Ascending aorta (tissue), 2 donors: Measurements from ENCODE around the gene CACNG1. TPM values are rescaled to one million over a fixed set of nuclear protein-coding genes. Genes with fewer than 3 reads are reported as not detected.

Experiments used
- DNase-seq, 2 donors: peaks; one replicate each; pipeline ENCODE4 v3.0.0-alpha.2; 2019; ENCODE audit warnings: low spot score in 2 of 2
- H3K27ac ChIP-seq, 2 donors: fragments of 200-600 bp; sonication (generic); one replicate each; pipeline ENCODE4 v1.5.1; 2016 to 2017; ENCODE audit warnings: mild to moderate bottlenecking in 1 of 2
- H3K27me3 ChIP-seq: fragments of 200-600 bp; sonication (generic); one replicate; pipeline ENCODE4 v1.5.1; 2017
- H3K36me3 ChIP-seq, 2 donors: fragments of 200-600 bp; sonication (generic); one replicate each; pipeline ENCODE4 v1.5.1; 2016
- H3K4me1 ChIP-seq, 2 donors: fragments of 200-600 bp; sonication (generic); one replicate each; pipeline ENCODE4 v1.5.1; 2016 to 2017; ENCODE audit warnings: mild to moderate bottlenecking in 1 of 2
- H3K4me3 ChIP-seq, 2 donors: fragments of 200-600 bp; sonication (generic); one replicate each; pipeline ENCODE4 v1.5.1; 2016 to 2017; ENCODE audit warnings: mild to moderate bottlenecking in 1 of 2
- H3K9me3 ChIP-seq, 2 donors: fragments of 200-600 bp; sonication (generic); one replicate each; pipeline ENCODE4 v1.5.1; 2016
- intact Hi-C: fragments of 100-400 bp; cut with DNase I; formaldehyde crosslinking; loops from one replicate; pipeline ENCODE4 v1.15.1; 2023
- total RNA-seq: library from RNA; depleted of rRNA; stranded (reverse); fragments of >200 nt; gene quantifications from one replicate; pipeline ENCODE4 v1.1.0, GENCODE V29; 2016
- TF ChIP-seq, protein P1 (sequence below), 3 experiments: fragments of 200-600 bp in 2 of 3; fragments of 450-650 bp in 1 of 3; sonication (generic) in 2 of 3; IDR thresholded peaks; one replicate each; pipeline ENCODE4 v1.5.1; 2016 to 2019; ENCODE audit warnings: antibody characterized with exemption in 3 of 3, mild to moderate bottlenecking in 1 of 3, moderate library complexity in 1 of 3

The CACNG1 gene
- total RNA-seq, 1 donor from 2014 or later: not detected

GRCh38 chr17:67072885-67073284 is 28.5 kb downstream of the CACNG1 start:
- H3K9me3 ChIP-seq: no peaks in the 10 kb centered on the region
- H3K27me3 ChIP-seq: no peaks in the 10 kb centered on the region
- intact Hi-C loops: no loop called here
- H3K27ac ChIP-seq: no peak overlapping the region
- no peak for DNase-seq
- TF ChIP-seq, protein P1, sequence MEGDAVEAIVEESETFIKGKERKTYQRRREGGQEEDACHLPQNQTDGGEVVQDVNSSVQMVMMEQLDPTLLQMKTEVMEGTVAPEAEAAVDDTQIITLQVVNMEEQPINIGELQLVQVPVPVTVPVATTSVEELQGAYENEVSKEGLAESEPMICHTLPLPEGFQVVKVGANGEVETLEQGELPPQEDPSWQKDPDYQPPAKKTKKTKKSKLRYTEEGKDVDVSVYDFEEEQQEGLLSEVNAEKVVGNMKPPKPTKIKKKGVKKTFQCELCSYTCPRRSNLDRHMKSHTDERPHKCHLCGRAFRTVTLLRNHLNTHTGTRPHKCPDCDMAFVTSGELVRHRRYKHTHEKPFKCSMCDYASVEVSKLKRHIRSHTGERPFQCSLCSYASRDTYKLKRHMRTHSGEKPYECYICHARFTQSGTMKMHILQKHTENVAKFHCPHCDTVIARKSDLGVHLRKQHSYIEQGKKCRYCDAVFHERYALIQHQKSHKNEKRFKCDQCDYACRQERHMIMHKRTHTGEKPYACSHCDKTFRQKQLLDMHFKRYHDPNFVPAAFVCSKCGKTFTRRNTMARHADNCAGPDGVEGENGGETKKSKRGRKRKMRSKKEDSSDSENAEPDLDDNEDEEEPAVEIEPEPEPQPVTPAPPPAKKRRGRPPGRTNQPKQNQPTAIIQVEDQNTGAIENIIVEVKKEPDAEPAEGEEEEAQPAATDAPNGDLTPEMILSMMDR (IDR thresholded peaks at IDR 0.05): no peak
- no peak overlapping the region for H3K4me3 ChIP-seq
- H3K4me1 ChIP-seq: no peaks in the 10 kb centered on the region
- peaks cover 2 to 5% of the 10 kb centered on the region in 2 donors for H3K36me3 ChIP-seq

- H3K27ac ChIP-seq: no peak overlapping the region
- intact Hi-C loops: no loop called here
- TF ChIP-seq, protein P1 (IDR thresholded peaks at IDR 0.05): no peak
These were observed 30.4 kb downstream of the CACNG1 start for GRCh38 chr17:67074781-67075180.

GRCh38 chr17:67076290-67076689 is 31.9 kb downstream of the CACNG1 start:
- no peak overlapping the region for H3K27ac ChIP-seq
- peaks cover 4 to 9% of the 10 kb centered on the region in 2 donors for H3K36me3 ChIP-seq
- intact Hi-C loops: no loop called here
- no peaks in the 10 kb centered on the region for H3K4me1 ChIP-seq
- TF ChIP-seq, protein P1 (IDR thresholded peaks at IDR 0.05): no peak
- no peaks in the 10 kb centered on the region for H3K9me3 ChIP-seq
- DNase-seq: no peak
- H3K27me3 ChIP-seq: no peaks in the 10 kb centered on the region
- H3K4me3 ChIP-seq: no peak overlapping the region

More at GRCh38 chr17:67074781-67075180, 30.4 kb downstream of the CACNG1 start:
- Histone ChIP-seq H3K27me3 (no peaks in the 10 kb centered on the region), H3K4me3 (no peak overlapping the region), H3K36me3 (peaks cover 4 to 9% of the 10 kb centered on the region in 2 donors), H3K9me3 (no peaks in the 10 kb centered on the region), H3K4me1 (no peaks in the 10 kb centered on the region)
- no peak for DNase-seq

DNA sequence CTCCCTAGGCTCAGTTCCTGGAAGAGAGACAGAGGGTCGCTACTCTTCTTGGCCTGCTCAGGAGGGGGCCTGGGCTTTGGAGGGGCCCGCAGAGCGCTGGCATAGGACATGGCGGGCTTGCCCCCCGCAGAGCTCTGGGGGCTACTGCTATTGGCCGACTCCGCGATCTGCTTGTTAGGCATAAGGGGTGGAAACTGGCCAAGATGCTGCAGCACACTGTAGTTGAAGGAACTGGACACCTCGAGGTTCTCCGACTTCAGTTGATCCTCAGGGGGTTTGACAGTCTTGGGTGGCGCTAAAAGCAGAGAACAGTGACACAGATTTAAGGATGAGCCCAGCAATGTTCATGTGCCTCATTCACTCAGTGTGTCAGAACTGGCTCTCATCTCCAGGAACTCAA is 33.9 kb downstream of the CACNG1 start:
- no peak for DNase-seq
- H3K4me3 ChIP-seq: no peak overlapping the region
- TF ChIP-seq, protein P1 (IDR thresholded peaks at IDR 0.05): no peak
- intact Hi-C loops: no loop called here
- H3K4me1 ChIP-seq: no peaks in the 10 kb centered on the region
- peaks cover 4 to 9% of the 10 kb centered on the region in 2 donors for H3K36me3 ChIP-seq
- H3K9me3 ChIP-seq: no peaks in the 10 kb centered on the region
- H3K27ac ChIP-seq: no peak overlapping the region
- H3K27me3 ChIP-seq: no peaks in the 10 kb centered on the region

DNA sequence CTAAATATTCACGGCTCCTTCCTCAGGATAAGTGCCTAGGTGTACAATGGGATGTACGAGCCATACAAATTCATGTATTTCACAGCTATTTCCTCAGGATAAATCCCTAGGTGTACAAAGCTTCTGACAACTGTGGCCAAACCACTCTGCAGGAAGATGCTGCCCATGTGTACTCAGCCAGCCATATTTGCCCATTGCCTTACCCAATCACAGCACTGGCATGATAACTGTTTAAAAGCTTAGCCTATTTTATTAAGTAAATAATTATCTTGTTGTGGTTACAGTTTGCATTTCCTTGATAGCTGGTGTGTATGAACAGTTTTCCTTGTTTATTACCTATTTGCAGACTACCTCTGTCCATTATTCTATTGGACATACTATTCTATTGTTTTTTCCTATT is 35.1 kb downstream of the CACNG1 start:
- intact Hi-C loops: no loop called here
- Histone ChIP-seq H3K36me3 (peaks cover 4% of the 10 kb centered on the region in 2 donors), H3K4me3 (no peak overlapping the region), H3K9me3 (no peaks in the 10 kb centered on the region), H3K4me1 (no peaks in the 10 kb centered on the region), H3K27me3 (no peaks in the 10 kb centered on the region), H3K27ac (no peak overlapping the region)
- TF ChIP-seq, protein P1 (IDR thresholded peaks at IDR 0.05): no peak
- no peak for DNase-seq

DNA sequence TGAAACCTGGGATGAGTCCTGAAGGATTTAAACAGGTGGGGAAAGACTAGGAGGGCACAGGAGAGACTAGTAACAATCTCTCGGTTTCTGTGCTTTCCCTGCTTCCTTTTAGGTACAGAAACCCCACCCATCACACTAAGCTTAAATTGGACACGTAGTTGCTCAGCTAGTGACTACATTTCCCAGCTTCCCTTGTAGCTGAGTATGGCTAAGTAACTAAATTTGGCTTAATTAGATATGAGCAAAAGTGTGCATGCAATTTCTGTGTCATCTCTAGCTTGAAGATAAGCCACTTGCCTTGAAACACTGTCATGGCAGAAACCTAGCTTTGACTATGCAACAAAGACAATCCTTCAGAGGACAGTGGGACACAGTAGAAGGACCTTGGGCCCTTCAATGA is 36.5 kb downstream of the CACNG1 start:
- intact Hi-C loops: no loop called here
- H3K27me3 ChIP-seq: no peaks in the 10 kb centered on the region
- H3K36me3 ChIP-seq: peaks cover 4 to 5% of the 10 kb centered on the region in 2 donors
- H3K27ac ChIP-seq: no peak overlapping the region
- TF ChIP-seq, protein P1 (IDR thresholded peaks at IDR 0.05): no peak
- no peaks in the 10 kb centered on the region for H3K9me3 ChIP-seq
- no peaks in the 10 kb centered on the region for H3K4me1 ChIP-seq
- DNase-seq: no peak
- H3K4me3 ChIP-seq: no peak overlapping the region
